GM23248 (cell line): ENCODE results near the gene JMJD1C.

Experiments used
- EZH2 ChIP-seq: fragments of 200-600 bp; sonication (generic); IDR thresholded peaks from 2 replicates; pipeline ENCODE4 v1.6.1; 2018; ENCODE audit warnings: antibody characterized with exemption, mild to moderate bottlenecking; ENCODE audit not compliant: insufficient read depth, poor library complexity, severe bottlenecking
- EZH2phosphoT487 ChIP-seq: fragments of 200-600 bp; sonication (generic); IDR thresholded peaks from 2 replicates; pipeline ENCODE4 v1.6.1; 2018; ENCODE audit warnings: antibody characterized with exemption, moderate library complexity, mild to moderate bottlenecking, low read depth; ENCODE audit not compliant: insufficient read depth

GRCh38 chr10:63376560-63377304 lies 89.0 kb downstream of the JMJD1C start:
- TF ChIP-seq EZH2: no peak
- TF ChIP-seq EZH2phosphoT487: no peak
